ENCODE data around the gene PCCA.

Gene PCCA

GRCh38 chr13:100493418-100493817, 404.5 kb downstream of the PCCA start:
- no peak for ATAC-seq
- TF ChIP-seq CREB5 (CRISPR knock-in tag; IDR thresholded peaks at IDR 0.05; ENCODE audit: low read depth): no peak
- no peak for TF ChIP-seq ZC3H10 (CRISPR knock-in tag; IDR thresholded peaks at IDR 0.05)
- TF ChIP-seq POU6F1 (CRISPR knock-in tag; IDR thresholded peaks at IDR 0.05; ENCODE audit: borderline replicate concordance, low read depth): no peak
- no peak for TF ChIP-seq TSHZ2 (CRISPR knock-in tag; IDR thresholded peaks at IDR 0.05)
- TF ChIP-seq OSR1 (CRISPR knock-in tag; IDR thresholded peaks at IDR 0.05): no peak
- no peak for TF ChIP-seq ZFP3 (CRISPR knock-in tag; IDR thresholded peaks at IDR 0.05)
- TF ChIP-seq SNAI2 (CRISPR knock-in tag; IDR thresholded peaks at IDR 0.05): no peak
- no peak for TF ChIP-seq ZNF70 (CRISPR knock-in tag; IDR thresholded peaks at IDR 0.05)
- no peak for TF ChIP-seq PPARA (CRISPR knock-in tag; IDR thresholded peaks at IDR 0.05; ENCODE audit: borderline replicate concordance)
- no peak for TF ChIP-seq ZFP30 (CRISPR knock-in tag; IDR thresholded peaks at IDR 0.05)
- TF ChIP-seq ARNTL (CRISPR knock-in tag; IDR thresholded peaks at IDR 0.05; ENCODE audit: borderline replicate concordance, low read depth): no peak
- TF ChIP-seq CSDC2 (CRISPR knock-in tag; IDR thresholded peaks at IDR 0.05): no peak
- TF ChIP-seq RARB (CRISPR knock-in tag; IDR thresholded peaks at IDR 0.05): no peak
- TF ChIP-seq ISL1 (CRISPR knock-in tag; IDR thresholded peaks at IDR 0.05): no peak
- no peak for TF ChIP-seq ZNF8 (CRISPR knock-in tag; IDR thresholded peaks at IDR 0.05)
- TF ChIP-seq PATZ1 (CRISPR knock-in tag; IDR thresholded peaks at IDR 0.05; ENCODE audit: borderline replicate concordance): no peak

GRCh38 chr13:100495455-100495854, 406.6 kb downstream of the PCCA start:
- TF ChIP-seq PATZ1 (CRISPR knock-in tag; IDR thresholded peaks at IDR 0.05; ENCODE audit: borderline replicate concordance): no peak
- TF ChIP-seq CSRNP3 (CRISPR knock-in tag; IDR thresholded peaks at IDR 0.05): no peak
- TF ChIP-seq CREB5 (CRISPR knock-in tag; IDR thresholded peaks at IDR 0.05; ENCODE audit: low read depth): no peak
- no peak for TF ChIP-seq ZFP3 (CRISPR knock-in tag; IDR thresholded peaks at IDR 0.05)
- TF ChIP-seq PPARA (CRISPR knock-in tag; IDR thresholded peaks at IDR 0.05; ENCODE audit: borderline replicate concordance): no peak
- TF ChIP-seq ISL1 (CRISPR knock-in tag; IDR thresholded peaks at IDR 0.05): no peak
- no peak for TF ChIP-seq TCF4 (CRISPR knock-in tag; IDR thresholded peaks at IDR 0.05; ENCODE audit: borderline replicate concordance)
- TF ChIP-seq POU6F1 (CRISPR knock-in tag; IDR thresholded peaks at IDR 0.05; ENCODE audit: borderline replicate concordance, low read depth): no peak
- TF ChIP-seq ZNF565 (CRISPR knock-in tag; conservative IDR thresholded peaks at IDR 0.05; ENCODE audit: low read depth): no peak
- TF ChIP-seq OSR1 (CRISPR knock-in tag; IDR thresholded peaks at IDR 0.05): no peak
- no peak for TF ChIP-seq BACH2 (CRISPR knock-in tag; IDR thresholded peaks at IDR 0.05; ENCODE audit: borderline replicate concordance)
- TF ChIP-seq ZFP30 (CRISPR knock-in tag; IDR thresholded peaks at IDR 0.05): no peak
- no peak for TF ChIP-seq RARB (CRISPR knock-in tag; IDR thresholded peaks at IDR 0.05)
- ATAC-seq: no peak

Measured in SK-N-SH treated with all-trans-retinoic acid at 6 μM for 48 hours (cell line).